Nephron (organoid): ENCODE measurements around the gene ATP5MK.

Experiments
- H3K27ac Mint-ChIP-seq, 3 experiments: 2 replicates each; pipeline ENCODE4 v1.8.0; 2020; ENCODE audit warnings: mixed read lengths in 3 of 3, mild to moderate bottlenecking in 2 of 3, moderate library complexity in 1 of 3
- H3K27me3 Mint-ChIP-seq: 2 replicates; pipeline ENCODE4 v1.8.0; 2021; ENCODE audit warnings: low read depth, mild to moderate bottlenecking, moderate library complexity, mixed read lengths
- H3K36me3 Mint-ChIP-seq: 2 replicates; pipeline ENCODE4 v1.8.0; 2020; ENCODE audit warnings: low read depth, mixed read lengths
- H3K4me1 Mint-ChIP-seq: 2 replicates; pipeline ENCODE4 v1.8.0; 2020; ENCODE audit warnings: mixed read lengths
- H3K4me3 Mint-ChIP-seq, 3 experiments: 2 replicates each; pipeline ENCODE4 v1.8.0; 2020; ENCODE audit warnings: mild to moderate bottlenecking in 3 of 3, mixed read lengths in 3 of 3, moderate library complexity in 2 of 3
- H3K9me3 Mint-ChIP-seq: 2 replicates; pipeline ENCODE4 v1.8.0; 2020; ENCODE audit warnings: mixed read lengths
- CTCF ChIP-seq, 3 experiments: fragments of 200-600 bp; sonication (generic); IDR thresholded peaks; one replicate each; pipeline ENCODE4 v1.5.0; 2021; ENCODE audit warnings: antibody characterized with exemption in 3 of 3; ENCODE audit not compliant: unreplicated experiment in 3 of 3

The ATP5MK gene

GRCh38 chr10:103416436-103417147, 20.3 kb upstream of the ATP5MK start:
- Mint-ChIP-seq H3K36me3 (peaks cover 83% of the 10 kb centered on the region), H3K27ac (no peak overlapping the region), H3K27me3 (no peaks in the 10 kb centered on the region), H3K4me1 (no peaks in the 10 kb centered on the region), H3K4me3 (no peak overlapping the region), H3K9me3 (no peaks in the 10 kb centered on the region)
- TF ChIP-seq CTCF (IDR thresholded peaks at IDR 0.05; ENCODE audit: unreplicated experiment in 3 of 3): peak; percentile 61 to 72 (median 63)

- no peaks in the 10 kb centered on the region for H3K9me3 Mint-ChIP-seq
Measured at GRCh38 chr10:103415581-103415980, 19.3 kb upstream of the ATP5MK start.

DNA sequence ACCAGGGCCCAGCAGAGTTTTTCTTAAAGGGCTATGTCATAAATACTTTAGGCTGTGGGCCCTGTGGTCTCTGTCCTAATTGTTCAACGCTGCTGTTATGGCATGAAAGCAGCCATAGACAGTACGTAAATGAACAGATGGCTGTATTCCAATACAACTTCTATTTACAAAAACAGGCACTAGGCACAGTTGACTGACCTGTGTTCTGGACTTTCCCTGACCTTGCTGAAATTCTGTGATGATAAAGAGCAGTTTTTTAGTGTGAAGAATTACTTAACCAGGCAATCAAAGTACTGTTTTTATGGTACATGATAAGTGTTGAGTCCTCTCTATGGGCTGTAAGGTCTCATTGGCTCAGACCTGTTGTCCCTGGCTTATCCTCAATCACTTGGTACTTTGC, 17.3 kb upstream of the ATP5MK start:
- Mint-ChIP-seq H3K4me1 (no peaks in the 10 kb centered on the region), H3K27ac (no peak overlapping the region), H3K4me3 (no peak overlapping the region), H3K36me3 (peaks cover 80% of the 10 kb centered on the region), H3K27me3 (no peaks in the 10 kb centered on the region), H3K9me3 (no peaks in the 10 kb centered on the region)
- no peak for TF ChIP-seq CTCF (IDR thresholded peaks at IDR 0.05; ENCODE audit: unreplicated experiment in 3 of 3)

More at GRCh38 chr10:103415581-103415980, 19.3 kb upstream of the ATP5MK start:
- Mint-ChIP-seq H3K4me3 (no peak overlapping the region), H3K36me3 (peaks cover 80% of the 10 kb centered on the region), H3K27me3 (no peaks in the 10 kb centered on the region), H3K4me1 (no peaks in the 10 kb centered on the region), H3K27ac (no peak overlapping the region)
- TF ChIP-seq CTCF (IDR thresholded peaks at IDR 0.05; ENCODE audit: unreplicated experiment in 3 of 3): no peak

DNA sequence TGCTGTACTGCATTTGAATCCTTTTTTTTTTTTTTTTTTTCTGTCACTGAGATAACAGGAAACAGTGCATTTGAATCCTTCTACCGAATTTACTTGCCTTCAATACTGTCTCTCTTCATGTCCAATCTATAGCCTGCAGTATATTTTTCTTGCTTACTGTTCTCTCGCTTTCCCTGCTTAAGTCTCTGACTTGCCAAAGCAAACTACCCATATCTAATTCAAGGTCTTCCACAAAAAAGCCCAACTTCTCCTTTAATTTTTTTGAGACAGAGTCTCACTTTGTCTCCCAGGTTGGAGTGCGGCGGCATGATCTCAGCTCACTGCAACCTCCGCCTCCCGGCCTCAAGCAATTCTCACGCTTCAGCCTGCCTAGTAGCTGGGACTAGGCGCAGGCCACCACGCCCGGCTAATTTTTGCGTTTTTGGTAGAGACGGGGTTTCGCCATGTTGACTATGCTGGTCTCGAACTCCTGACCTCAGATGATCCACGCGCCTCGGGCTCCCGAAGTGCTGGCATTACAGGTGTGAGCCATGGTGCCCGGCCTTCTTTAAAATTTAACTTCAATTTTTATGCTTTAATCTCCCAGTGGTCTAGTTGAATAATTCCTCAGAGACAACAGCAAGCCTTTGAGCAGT, 1.0 kb upstream of the ATP5MK start:
- TF ChIP-seq CTCF (IDR thresholded peaks at IDR 0.05; ENCODE audit: unreplicated experiment in 3 of 3): no peak
- no peaks in the 10 kb centered on the region for H3K27me3 Mint-ChIP-seq
- peaks cover 52% of the 10 kb centered on the region for H3K4me1 Mint-ChIP-seq
- H3K4me3 Mint-ChIP-seq: peak overlapping the region; percentile 97 to 99 (median 99)
- peaks cover 39% of the 10 kb centered on the region for H3K36me3 Mint-ChIP-seq
- peak overlapping the region; percentile 96 to 99 (median 98) for H3K27ac Mint-ChIP-seq
- H3K9me3 Mint-ChIP-seq: no peaks in the 10 kb centered on the region

DNA sequence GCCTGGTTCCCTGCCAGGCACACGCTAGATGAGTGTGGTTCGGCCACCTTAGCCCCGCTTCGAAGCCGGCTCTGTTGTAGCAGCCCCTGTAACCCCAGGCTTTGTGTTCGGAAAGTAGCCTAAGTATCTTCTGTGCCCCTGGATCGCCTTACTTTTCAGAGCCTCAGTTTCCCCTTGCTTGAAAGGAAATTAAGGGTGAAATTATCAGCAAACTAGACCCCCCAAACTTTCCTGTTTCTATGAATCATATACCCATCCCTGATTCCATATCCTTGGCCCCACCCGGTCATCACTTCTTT, 463 bp upstream of the ATP5MK start:
- H3K9me3 Mint-ChIP-seq: no peaks in the 10 kb centered on the region
- peak overlapping the region; percentile 96 to 99 (median 98) for H3K27ac Mint-ChIP-seq
- TF ChIP-seq CTCF (IDR thresholded peaks at IDR 0.05; ENCODE audit: unreplicated experiment in 3 of 3): no peak
- peak overlapping the region; percentile 97 to 99 (median 99) for H3K4me3 Mint-ChIP-seq
- H3K4me1 Mint-ChIP-seq: peaks cover 52% of the 10 kb centered on the region
- no peaks in the 10 kb centered on the region for H3K27me3 Mint-ChIP-seq
- H3K36me3 Mint-ChIP-seq: peaks cover 44% of the 10 kb centered on the region

GRCh38 chr10:103395754-103396066, 565 bp downstream of the ATP5MK start:
- peaks cover 52% of the 10 kb centered on the region for H3K4me1 Mint-ChIP-seq

More at GRCh38 chr10:103395754-103396066, 565 bp downstream of the ATP5MK start:
- peak overlapping the region; percentile 96 to 99 (median 98) for H3K27ac Mint-ChIP-seq
- no peaks in the 10 kb centered on the region for H3K27me3 Mint-ChIP-seq
- peaks cover 45% of the 10 kb centered on the region for H3K36me3 Mint-ChIP-seq
- no peaks in the 10 kb centered on the region for H3K9me3 Mint-ChIP-seq
- H3K4me3 Mint-ChIP-seq: peak overlapping the region; percentile 97 to 99 (median 99)
- TF ChIP-seq CTCF (IDR thresholded peaks at IDR 0.05; ENCODE audit: unreplicated experiment in 3 of 3): no peak
